ENCODE results near the gene PTPN23. TPM values are rescaled to one million over a fixed set of nuclear protein-coding genes. Genes with fewer than 3 reads are reported as not detected.

PTPN23 gene
- total RNA-seq, 2 donors from 2014 or later, result 28.5 to 301 TPM

- no peaks in the 10 kb centered on the region for H3K27me3 ChIP-seq
- no peak for ATAC-seq
- no peak overlapping the region for H3K4me3 ChIP-seq
- peaks cover 5 to 12% of the 10 kb centered on the region in 2 donors for H3K36me3 ChIP-seq (replicated peaks in 1 of 2; ENCODE audit: insufficient read depth in 1 of 2, low read depth in 2 of 2)
- intact Hi-C loops (cut with DNase I), result no loop called here
- no peak overlapping the region for H3K27ac ChIP-seq
- H3K9me3 ChIP-seq, result no peaks in the 10 kb centered on the region
- no peaks in the 10 kb centered on the region for H3K4me1 ChIP-seq
- TF ChIP-seq POLR2A (IDR thresholded peaks at IDR 0.05) (no peak), CTCF (IDR thresholded peaks at IDR 0.05) (no peak)
- DNase-seq, result no peak
- WGBS, 2 donors, result 83 to 91% methylated on average over 2 of the region's 2 CpGs
Measured at GRCh38 chr3:47340866-47341265, 40.0 kb upstream of the PTPN23 start.

GRCh38 chr3:47342151-47342550, 38.7 kb upstream of the PTPN23 start:
- peaks cover 0 to 6% of the 10 kb centered on the region in 2 donors for H3K36me3 ChIP-seq (replicated peaks in 1 of 2; ENCODE audit: insufficient read depth in 1 of 2, low read depth in 2 of 2)
- no peaks in the 10 kb centered on the region for H3K4me1 ChIP-seq
- no peaks in the 10 kb centered on the region for H3K9me3 ChIP-seq
- intact Hi-C loops (cut with DNase I), result no loop called here
- ATAC-seq (no peak), DNase-seq (no peak)
- H3K27ac ChIP-seq, result no peak overlapping the region
- 84 to 89% methylated on average over 2 of the region's 2 CpGs for WGBS, 2 donors
- TF ChIP-seq POLR2A (IDR thresholded peaks at IDR 0.05), result no peak
- no peak for TF ChIP-seq CTCF (IDR thresholded peaks at IDR 0.05)
- no peak overlapping the region for H3K4me3 ChIP-seq
- H3K27me3 ChIP-seq, result no peaks in the 10 kb centered on the region

GRCh38 chr3:47342812-47343211, 38.0 kb upstream of the PTPN23 start:
- H3K4me3 ChIP-seq, result no peak overlapping the region
- intact Hi-C loops (cut with DNase I), result no loop called here
- DNase-seq (no peak), ATAC-seq (no peak)
- no peaks in the 10 kb centered on the region for H3K4me1 ChIP-seq
- H3K27ac ChIP-seq, result no peak overlapping the region
- H3K27me3 ChIP-seq, result no peaks in the 10 kb centered on the region
- no peak for TF ChIP-seq POLR2A (IDR thresholded peaks at IDR 0.05)
- no peak for TF ChIP-seq CTCF (IDR thresholded peaks at IDR 0.05)
- H3K36me3 ChIP-seq (replicated peaks in 1 of 2; ENCODE audit: insufficient read depth in 1 of 2, low read depth in 2 of 2), result peaks cover 0 to 3% of the 10 kb centered on the region in 2 donors
- H3K9me3 ChIP-seq, result no peaks in the 10 kb centered on the region

GRCh38 chr3:47343471-47343971, 37.3 kb upstream of the PTPN23 start:
- H3K4me3 ChIP-seq, result no peak overlapping the region
- no peaks in the 10 kb centered on the region for H3K9me3 ChIP-seq
- 95 to 97% methylated on average over 5 to 16 of the region's 17 CpGs for WGBS, 2 donors
- ATAC-seq (no peak), DNase-seq (no peak)
- TF ChIP-seq POLR2A (IDR thresholded peaks at IDR 0.05) (no peak), CTCF (IDR thresholded peaks at IDR 0.05) (no peak)
- H3K27me3 ChIP-seq, result no peaks in the 10 kb centered on the region
- H3K36me3 ChIP-seq (replicated peaks in 1 of 2; ENCODE audit: insufficient read depth in 1 of 2, low read depth in 2 of 2), result peaks cover 0 to 3% of the 10 kb centered on the region in 2 donors
- intact Hi-C loops (cut with DNase I), result no loop called here
- no peak overlapping the region for H3K27ac ChIP-seq
- no peaks in the 10 kb centered on the region for H3K4me1 ChIP-seq

- ATAC-seq (no peak), DNase-seq (no peak)
- intact Hi-C loops (cut with DNase I), result no loop called here
- TF ChIP-seq CTCF (IDR thresholded peaks at IDR 0.05), result no peak
- no peak for TF ChIP-seq POLR2A (IDR thresholded peaks at IDR 0.05)
- H3K4me1 ChIP-seq, result no peaks in the 10 kb centered on the region
- WGBS, 2 donors, result 72 to 81% methylated on average over 6 of the region's 6 CpGs
- H3K27me3 ChIP-seq, result no peaks in the 10 kb centered on the region
- no peak overlapping the region for H3K27ac ChIP-seq
- H3K9me3 ChIP-seq, result no peaks in the 10 kb centered on the region
- peaks cover 0 to 3% of the 10 kb centered on the region in 2 donors for H3K36me3 ChIP-seq (replicated peaks in 1 of 2; ENCODE audit: insufficient read depth in 1 of 2, low read depth in 2 of 2)
- H3K4me3 ChIP-seq, result no peak overlapping the region
Measured at GRCh38 chr3:47344971-47345370, 35.9 kb upstream of the PTPN23 start.

Data from body of pancreas (tissue), 4 donors.